Cardiac septum (tissue), 1 donor: ENCODE measurements around the gene MOK. TPM values are rescaled to one million over a fixed set of nuclear protein-coding genes. Genes with fewer than 3 reads are reported as not detected.

Source experiments
- DNase-seq: peaks from one replicate; pipeline ENCODE4 v3.0.0-alpha.2; 2020; ENCODE audit warnings: low spot score
- intact Hi-C: fragments of 100-400 bp; cut with DNase I; formaldehyde crosslinking; loops from one replicate; pipeline ENCODE4 v1.14.0; 2022
- total RNA-seq: library from RNA; stranded (reverse); fragmentation: NEBNext Ultra II Directional; extraction: Animal tissue kit (Norgen Biotek cat#: 25700); gene quantifications from one replicate; pipeline ENCODE4 v1.2.1, GENCODE V29; 2021
- donor health status: DM: no; HTN: no; CAD: no.

The MOK gene
- total RNA-seq, 1 donor from 2014 or later: 9.5 TPM

GRCh38 chr14:102231476-102232347, 73.3 kb downstream of the MOK start:
- DNase-seq: no peak
- intact Hi-C loops: loop anchor here (10.0 kb wide), 1 partner anchor 283 kb away; no protein-coding TSS in a partner anchor

GRCh38 chr14:102230481-102231210, 74.3 kb downstream of the MOK start:
- DNase-seq: no peak
- intact Hi-C loops: loop anchor here (10.0 kb wide), 1 partner anchor 284 kb away; no protein-coding TSS in a partner anchor

GRCh38 chr14:102229739-102230092, 75.2 kb downstream of the MOK start:
- DNase-seq: no peak

GRCh38 chr14:102229071-102229738, 75.8 kb downstream of the MOK start:
- intact Hi-C loops: no loop called here
- no peak for DNase-seq

More at GRCh38 chr14:102229739-102230092, 75.2 kb downstream of the MOK start:
- intact Hi-C loops: loop anchor here (10.0 kb wide), 1 partner anchor 285 kb away; no protein-coding TSS in a partner anchor

- no peak for DNase-seq
Observed at GRCh38 chr14:102227184-102227964, 77.6 kb downstream of the MOK start.

GRCh38 chr14:102226356-102227125, 78.4 kb downstream of the MOK start:
- intact Hi-C loops: no loop called here
- no peak for DNase-seq

More at GRCh38 chr14:102227184-102227964, 77.6 kb downstream of the MOK start:
- intact Hi-C loops: no loop called here

GRCh38 chr14:102225936-102226335, 79.0 kb downstream of the MOK start:
- intact Hi-C loops: no loop called here
- no peak for DNase-seq

GRCh38 chr14:102225386-102225785, 79.6 kb downstream of the MOK start:
- no peak for DNase-seq
- intact Hi-C loops: no loop called here

GRCh38 chr14:102223682-102224081, 81.3 kb downstream of the MOK start:
- no peak for DNase-seq
- intact Hi-C loops: no loop called here

- intact Hi-C loops: no loop called here
- DNase-seq: no peak
Observed at GRCh38 chr14:102222751-102223150, 82.2 kb downstream of the MOK start.

GRCh38 chr14:102222009-102222575, 82.9 kb downstream of the MOK start:
- no peak for DNase-seq
- intact Hi-C loops: no loop called here

- no peak for DNase-seq
- intact Hi-C loops: no loop called here
Observed at GRCh38 chr14:102221026-102221425, 83.9 kb downstream of the MOK start.

- no peak for DNase-seq
- intact Hi-C loops: no loop called here
Observed at GRCh38 chr14:102220031-102220430, 84.9 kb downstream of the MOK start.

GRCh38 chr14:102219316-102219715, 85.6 kb downstream of the MOK start:
- DNase-seq: no peak
- intact Hi-C loops: no loop called here

- intact Hi-C loops: no loop called here
Observed at GRCh38 chr14:102218688-102219087, 86.3 kb downstream of the MOK start.

GRCh38 chr14:102217987-102218421, 87.0 kb downstream of the MOK start:
- intact Hi-C loops: no loop called here
- DNase-seq: no peak

More at GRCh38 chr14:102218688-102219087, 86.3 kb downstream of the MOK start:
- DNase-seq: no peak

GRCh38 chr14:102217399-102217798, 87.6 kb downstream of the MOK start:
- intact Hi-C loops: no loop called here
- no peak for DNase-seq

- intact Hi-C loops: no loop called here
- DNase-seq: no peak
Observed at GRCh38 chr14:102215576-102216250, 89.3 kb downstream of the MOK start.
